GM12878 (cell line): Measurements from ENCODE around the gene SESN3. TPM values are rescaled to one million over a fixed set of nuclear protein-coding genes. Genes with fewer than 3 reads are reported as not detected.

Experiments used
- ATAC-seq: fragments of 200-7000 bp; cut with Tn5 transposase; 3 replicates; pipeline ENCODE4 v1.9.1; 2020; ENCODE audit warnings: mild to moderate bottlenecking, moderate library complexity
- BruUV-seq: library from RNA; stranded (reverse); fragments of 400-500 nt; replicated peaks from 2 replicates; lab custom pipeline; 2021; lab: Mats Ljungman, UMichigan
- CTCF ChIA-PET: fragments of 300-600 bp; sonication (Branson Sonifier 250); formaldehyde crosslinking; extraction: SDS; loops from one replicate; lab custom pipeline; 2021; ENCODE audit warnings: inconsistent platforms; lab: Yijun Ruan, JAX
- POLR2A ChIA-PET: fragments of 350-600 bp; formaldehyde crosslinking; extraction: SDS; loops from one replicate; lab custom pipeline; 2021; ENCODE audit warnings: inconsistent platforms; lab: Charles Lee
- RAD21 ChIA-PET: fragments of 300-600 bp; sonication (Branson Sonifier 250); formaldehyde crosslinking; loops from one replicate; lab custom pipeline; 2023; ENCODE audit warnings: antibody characterized with exemption; ENCODE audit not compliant: unreplicated experiment; lab: Charles Lee
- SMC1A ChIA-PET: fragments of 300-600 bp; sonication (Branson Sonifier 250); formaldehyde crosslinking; loops from one replicate; lab custom pipeline; 2023; ENCODE audit not compliant: unreplicated experiment, uncharacterized antibody; lab: Charles Lee
- DNase-seq: peaks from one replicate; pipeline ENCODE4 v3.0.0-alpha.2; 2011; ENCODE audit warnings: low read depth, low spot score
- FAIRE-seq: peaks from 3 replicates; lab custom pipeline; 2011; peaks lifted over from hg19 to GRCh38; lab: Jason Lieb, UNC
- H2AFZ ChIP-seq: 2 replicates; pipeline ENCODE4 v1.6.0; 2011; ENCODE audit warnings: low read depth, low read length, control low read depth; ENCODE audit not compliant: control insufficient read depth
- H3K27ac ChIP-seq: 2 replicates; pipeline ENCODE4 v1.5.1; 2011; ENCODE audit warnings: control low read depth; ENCODE audit not compliant: control insufficient read depth, insufficient read depth
- H3K27me3 ChIP-seq, 2 experiments: replicated peaks in 1 of 2; 2 replicates each; pipeline versions ENCODE4 v1.6.0 to v1.6.1; 2011; ENCODE audit warnings: low read length in 1 of 2; ENCODE audit not compliant: control insufficient read depth in 2 of 2, insufficient read depth in 2 of 2
- H3K36me3 ChIP-seq, 2 experiments: 2 replicates each; pipeline ENCODE4 v1.5.1; 2011; ENCODE audit warnings: low read length in 1 of 2; ENCODE audit not compliant: control insufficient read depth in 2 of 2, insufficient read depth in 2 of 2
- H3K4me1 ChIP-seq: 2 replicates; pipeline ENCODE4 v1.6.1; 2011; ENCODE audit warnings: mild to moderate bottlenecking, low read length, moderate library complexity, mixed read lengths; ENCODE audit not compliant: control insufficient read depth, insufficient read depth
- H3K4me2 ChIP-seq: 2 replicates; pipeline ENCODE4 v1.6.0; 2011; ENCODE audit warnings: control low read depth; ENCODE audit not compliant: control insufficient read depth, insufficient read depth
- H3K4me3 ChIP-seq: fragments of 200-600 bp; sonication (generic); 2 replicates; pipeline ENCODE4 v1.5.1; 2016
- H3K79me2 ChIP-seq: 2 replicates; pipeline ENCODE4 v1.6.0; 2011; ENCODE audit warnings: low read length; ENCODE audit not compliant: control insufficient read depth, insufficient read depth
- H3K9ac ChIP-seq: 2 replicates; pipeline ENCODE4 v1.8.0; 2011; ENCODE audit warnings: low read length, control low read depth, mixed read lengths; ENCODE audit not compliant: control insufficient read depth, insufficient read depth
- H3K9me3 ChIP-seq: replicated peaks from 3 replicates; pipeline ENCODE4 v1.5.1; 2011; ENCODE audit warnings: mild to moderate bottlenecking, low read length; ENCODE audit not compliant: control insufficient read depth, insufficient read depth
- H4K20me1 ChIP-seq: 2 replicates; pipeline ENCODE4 v1.6.0; 2011; ENCODE audit not compliant: control insufficient read depth, insufficient read depth
- BMI1 ChIP-seq: fragments of 450-650 bp; IDR thresholded peaks from 2 replicates; pipeline ENCODE4 v1.6.1; 2016; ENCODE audit warnings: mild to moderate bottlenecking, moderate library complexity, borderline replicate concordance
- E4F1 ChIP-seq: fragments of 450-650 bp; IDR thresholded peaks from 2 replicates; pipeline ENCODE4 v1.6.1; 2018; ENCODE audit warnings: borderline replicate concordance, mild to moderate bottlenecking; ENCODE audit not compliant: partially characterized antibody
- JUNB ChIP-seq: IDR thresholded peaks from 2 replicates; pipeline ENCODE4 v1.6.1; 2016; ENCODE audit warnings: antibody characterized with exemption, mild to moderate bottlenecking
- NFYA ChIP-seq: IDR thresholded peaks from 2 replicates; pipeline ENCODE4 v1.6.1; 2011; ENCODE audit warnings: low read depth, mild to moderate bottlenecking, low read length, improper control_type of control experiment, borderline replicate concordance
- PKNOX1 ChIP-seq: fragments of 450-650 bp; IDR thresholded peaks from 2 replicates; pipeline ENCODE4 v1.6.1; 2016; ENCODE audit warnings: mild to moderate bottlenecking
- WGBS: methylation state at CpG from one replicate; pipeline ENCODE4 v1.1.6; 2016; ENCODE audit warnings: low lambda C conversion rate; ENCODE audit not compliant: insufficient replicate concordance, insufficient coverage; ENCODE audit errors: missing lambda C conversion rate; 5-methylcytosine and 5-hydroxymethylcytosine counted together
- in situ Hi-C: fragments of 300-500 bp; cut with MboI; formaldehyde crosslinking; loops from 9 replicates; pipeline ENCODE4 v1.14.3; 2018; ENCODE audit warnings: mixed read lengths
- intact Hi-C: fragments of 100-400 bp; cut with micrococcal nuclease; formaldehyde crosslinking; loops from one replicate; pipeline ENCODE4 v1.14.2; 2022; ENCODE audit not compliant: unreplicated experiment
- polyA plus RNA-seq, 11 experiments: library from polyadenylated mRNA; depleted of rRNA in 4 of 11; unstranded in 6 of 11; stranded (reverse) in 5 of 11; fragments of >200 nt; fragmentation: Nextera tagmentation in 4 of 11; fragmentation: Illumina TruSeq in 1 of 11; extraction: Ambion mirVana in 4 of 11; extraction: Trizol in 1 of 11; gene quantifications; 1 replicate in 1 of 11; 2 replicates in 10 of 11; pipeline versions ENCODE4 v1.2.1 to v1.2.3, GENCODE V29; 2011 to 2016; ENCODE audit warnings: inconsistent platforms in 2 of 11, missing spikeins in 2 of 11, low read depth in 1 of 11
- total RNA-seq, 4 experiments: library from RNA; depleted of rRNA in 3 of 4; stranded (reverse); fragments of >200 nt in 3 of 4; fragmentation: Illumina TruSeq in 1 of 4; extraction: Trizol in 1 of 4; gene quantifications; 2 replicates each; pipeline versions ENCODE4 v1.2.1 to v1.2.3, GENCODE V29; 2013 to 2021

Gene SESN3
- total and polyA plus RNA-seq, 10 of the 15 experiments (the other 5 are each of a cell fraction or from before 2014, with no cell fraction given): 0.64 to 6.7 (median 3.0) TPM

GRCh38 chr11:95229199-95229992 is 1.6 kb downstream of the SESN3 start:
- BruUV-seq: TSS peak; percentile 34
- ChIA-PET RAD21 (interaction anchor here (0.8 to 5.4 kb wide), 29 partner anchors 11 to 560 kb away, joined by 3 to 195 read pairs (median 6); partner anchors contain the start of genes CEP57, FAM76B and SRSF8), CTCF (interaction anchor here (0.7 to 5.8 kb wide), 18 partner anchors 10 to 1078 kb away, joined by 3 to 82 read pairs (median 5); no protein-coding TSS in a partner anchor), SMC1A (interaction anchor here (0.7 to 7.7 kb wide), 33 partner anchors 12 to 503 kb away, joined by 3 to 261 read pairs (median 6); no protein-coding TSS in a partner anchor), POLR2A (interaction anchor here (0.5 to 5.3 kb wide), 24 partner anchors 9 to 734 kb away, joined by 3 to 160 read pairs (median 5); partner anchors contain the start of genes CEP57 and FAM76B)
- Histone ChIP-seq H3K4me3 (no peak overlapping the region), H3K4me2 (peak overlapping the region; percentile 87; the same call in 1 of the 2 replicates), H3K79me2 (no peaks in the 10 kb centered on the region), H3K9me3 (no peaks in the 10 kb centered on the region), H3K27me3 (peaks cover 0 to 27% of the 10 kb centered on the region in 2 experiments; a peak in 2 of 4 replicates), H4K20me1 (no peaks in the 10 kb centered on the region), H2AFZ (no peak overlapping the region), H3K4me1 (peaks cover 8% of the 10 kb centered on the region), H3K9ac (no peak overlapping the region), H3K27ac (no peak overlapping the region), H3K36me3 (no peaks in the 10 kb centered on the region)
- in situ Hi-C loops (no loop called here), intact Hi-C loops (no loop called here)
- no peak for DNase-seq
- no peak for FAIRE-seq
- TF ChIP-seq E4F1 (no peak), NFYA (no peak), PKNOX1 (peak; percentile 77), BMI1 (peak; percentile 41; the same call in 1 of the 2 replicates), JUNB (peak; percentile 41)
- under 1% methylated on average over 12 of the region's 12 CpGs for WGBS
- ATAC-seq: no peak
